HG02981 (cell line): Measurements from ENCODE around the gene ABCA2.

Experiments
- ATAC-seq: cut with Tn5 transposase; IDR thresholded peaks from one replicate; pipeline ENCODE4 v1.9.1; 2021; ENCODE audit warnings: mild to moderate bottlenecking, moderate library complexity; ENCODE audit not compliant: unreplicated experiment

The ABCA2 gene

DNA sequence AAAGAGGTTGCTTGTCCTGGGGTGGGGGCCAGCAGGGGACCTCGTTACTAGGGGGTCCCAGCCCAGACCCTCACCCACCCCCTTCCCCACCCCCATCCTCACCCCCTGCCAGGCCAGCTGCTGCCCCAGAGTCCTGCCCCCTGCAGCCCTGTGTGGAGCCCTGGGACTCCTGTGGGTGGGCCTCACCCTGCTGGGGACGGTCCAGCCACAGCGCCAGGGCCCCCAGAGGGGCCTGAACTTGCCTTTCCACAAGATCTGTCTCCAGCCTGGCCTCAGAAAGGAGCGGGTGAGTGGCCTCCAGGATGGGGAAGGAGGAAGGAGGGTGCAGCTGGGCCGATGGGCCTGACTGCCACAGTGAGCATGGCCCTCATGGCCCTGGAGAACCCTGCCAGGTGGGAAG is 58.3 kb downstream of the ABCA2 start:
- ATAC-seq: no peak

DNA sequence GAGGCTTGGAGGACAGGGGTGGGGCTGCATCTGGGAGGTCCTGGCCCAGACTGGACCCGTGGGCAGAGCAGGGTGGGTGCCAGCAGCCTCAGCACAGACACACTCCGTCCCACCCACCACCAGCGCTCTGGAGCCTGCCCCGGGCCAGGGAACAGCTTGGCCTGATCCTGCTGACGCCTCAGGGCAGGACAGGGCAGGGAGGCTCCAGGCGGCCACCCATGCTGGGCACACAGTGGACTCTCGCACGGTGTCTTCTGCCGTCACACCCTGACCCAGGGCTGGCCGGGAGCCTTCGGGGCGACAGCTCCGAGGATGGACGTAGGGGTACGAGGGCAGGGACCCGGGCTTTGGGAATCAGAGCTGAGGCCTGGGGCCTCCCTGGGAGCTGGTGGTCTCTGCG is 58.9 kb downstream of the ABCA2 start:
- ATAC-seq: no peak

DNA sequence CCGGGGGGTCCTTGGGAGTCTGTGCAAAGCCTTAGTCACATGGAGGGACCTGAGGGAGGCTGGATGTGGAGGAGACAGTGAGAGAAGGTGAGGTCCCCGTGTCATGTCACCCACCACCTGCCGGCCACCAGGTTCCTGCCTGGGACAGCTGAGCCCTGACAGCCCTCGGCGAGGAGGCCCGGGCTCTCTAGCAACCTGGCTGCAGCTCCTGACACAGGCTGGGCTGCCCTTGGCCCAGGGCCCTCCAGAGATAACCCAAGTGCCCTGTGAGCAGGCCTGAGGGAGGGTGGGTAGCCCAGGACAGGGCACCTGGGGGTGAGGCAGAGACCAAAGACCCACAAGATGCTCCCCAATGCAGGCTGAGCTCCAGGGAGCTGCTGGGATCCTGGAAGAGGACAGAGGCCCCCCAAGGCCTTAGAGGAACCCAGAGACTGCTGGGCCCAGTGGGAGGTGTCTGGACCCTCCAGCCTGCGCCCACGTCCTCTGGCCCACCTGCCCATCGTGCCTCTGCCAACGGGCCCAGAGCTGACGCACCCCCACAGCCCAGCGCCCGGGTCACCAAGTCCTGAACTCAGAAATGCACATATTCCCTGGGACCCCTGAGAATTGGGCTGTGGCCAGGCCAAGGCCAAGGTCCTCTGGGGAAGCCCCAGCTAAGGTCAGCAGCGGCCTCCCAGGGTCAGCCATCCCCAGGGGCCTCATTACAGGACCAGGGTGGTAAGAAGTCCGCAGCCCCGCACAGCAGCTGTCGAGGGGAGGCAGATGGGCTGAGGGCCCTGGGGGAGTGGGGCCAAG is 59.5 kb downstream of the ABCA2 start:
- no peak for ATAC-seq

DNA sequence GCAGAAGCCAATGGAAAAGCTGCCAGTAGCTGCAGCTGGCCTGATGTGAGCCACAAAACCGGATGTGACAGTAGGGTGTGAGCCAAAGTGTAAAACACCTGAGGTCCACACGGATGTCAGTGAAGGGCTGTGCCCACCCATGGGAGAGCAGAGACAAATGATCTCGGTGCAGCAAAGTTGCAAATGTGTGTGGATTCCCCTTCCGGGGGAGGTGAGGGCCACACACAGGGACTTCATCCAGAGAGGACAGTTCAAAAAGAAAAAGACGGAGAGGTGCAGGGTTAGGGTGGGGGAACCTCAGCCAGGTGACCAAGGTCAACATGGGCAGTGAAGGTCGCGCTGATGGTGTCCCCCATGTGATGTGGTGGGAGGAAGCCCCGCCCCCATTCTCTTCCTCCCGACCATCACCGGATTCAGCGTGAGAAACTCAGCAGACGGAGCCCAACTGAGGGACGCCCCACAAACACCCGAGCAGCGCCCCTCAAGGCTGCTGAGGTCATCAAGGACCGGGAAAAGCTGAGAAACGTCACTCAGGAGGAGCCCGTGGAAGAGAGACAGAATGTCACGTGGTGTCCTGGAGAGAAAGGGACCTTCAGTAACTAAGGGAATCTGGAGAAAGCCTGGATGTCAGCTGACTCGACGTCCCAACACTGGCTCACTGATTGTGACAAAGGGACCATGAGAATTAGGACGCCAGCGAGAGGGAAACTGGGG is 62.1 kb downstream of the ABCA2 start:
- no peak for ATAC-seq

DNA sequence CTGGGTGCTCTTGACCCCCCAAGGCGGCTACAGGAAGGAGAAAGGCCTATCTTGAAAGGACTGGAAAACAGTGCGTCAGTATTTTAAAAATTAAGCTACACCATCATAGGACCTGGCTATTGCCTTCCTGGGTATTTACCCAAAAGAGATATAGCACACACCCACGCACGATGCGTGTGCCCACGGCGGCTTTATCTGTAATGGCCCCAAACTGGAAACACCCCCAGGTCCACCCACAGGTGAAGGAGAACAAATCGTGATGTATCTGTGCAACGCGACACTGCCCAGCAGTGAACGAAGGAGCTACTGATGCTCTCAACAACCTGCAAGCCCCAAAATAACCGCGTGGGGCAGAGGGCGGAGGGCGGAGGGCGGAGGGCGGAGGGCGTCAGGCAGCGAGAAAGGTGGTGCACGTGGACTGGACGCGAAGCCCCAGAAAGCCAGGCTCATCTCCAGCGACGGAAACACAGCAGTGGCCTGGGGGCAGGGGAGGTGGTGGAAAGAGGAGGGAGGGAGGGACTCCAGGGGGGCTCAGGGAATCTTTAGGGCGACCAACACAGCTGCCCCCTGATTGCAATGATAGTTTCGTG is 63.1 kb downstream of the ABCA2 start:
- no peak for ATAC-seq

DNA sequence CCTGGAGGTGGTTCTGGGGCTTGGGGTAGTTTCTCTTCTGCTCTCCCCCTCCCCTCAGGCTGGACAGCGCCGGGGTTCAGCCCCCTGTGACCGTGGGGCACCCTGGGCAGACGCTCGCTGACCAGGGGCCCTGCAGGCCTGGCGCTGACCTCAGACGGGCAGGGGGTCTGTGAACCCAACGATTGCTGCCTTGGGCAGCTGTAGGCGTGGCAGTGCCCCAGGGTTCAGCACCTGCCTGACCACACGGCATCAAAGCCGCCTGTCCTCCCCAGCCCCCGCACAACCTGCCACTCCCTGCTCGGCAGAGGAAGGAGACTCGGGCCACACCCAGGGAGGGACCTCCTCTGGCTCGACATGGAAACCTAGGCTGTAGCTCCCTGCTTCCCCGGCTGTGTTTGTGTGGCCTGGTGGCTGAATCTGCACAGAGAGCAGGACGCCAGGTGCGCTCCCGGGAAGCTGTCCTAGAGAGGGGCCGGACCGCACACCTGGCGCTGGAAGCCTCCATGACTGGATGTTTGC is 63.8 kb downstream of the ABCA2 start:
- ATAC-seq: no peak

DNA sequence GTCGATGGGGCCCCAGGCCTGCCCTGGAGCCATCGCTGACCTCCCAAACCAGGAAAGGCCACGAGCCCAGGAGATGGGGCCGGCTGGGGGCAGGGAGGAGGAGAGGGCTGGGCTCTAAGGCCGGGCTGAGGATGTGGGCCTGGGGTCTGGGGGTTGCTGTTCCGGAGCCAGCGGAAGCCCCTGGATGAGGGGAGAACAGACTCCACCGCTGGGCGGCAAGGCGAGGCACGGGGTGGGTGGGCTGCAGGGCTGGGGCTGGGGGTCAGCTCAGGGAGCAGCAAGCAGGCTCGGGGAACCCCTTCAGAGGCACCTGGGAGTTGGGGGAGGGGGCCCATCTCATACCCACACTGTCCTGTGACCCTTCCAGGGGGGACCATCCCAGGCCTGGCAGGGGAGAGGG is 64.3 kb downstream of the ABCA2 start:
- no peak for ATAC-seq

DNA sequence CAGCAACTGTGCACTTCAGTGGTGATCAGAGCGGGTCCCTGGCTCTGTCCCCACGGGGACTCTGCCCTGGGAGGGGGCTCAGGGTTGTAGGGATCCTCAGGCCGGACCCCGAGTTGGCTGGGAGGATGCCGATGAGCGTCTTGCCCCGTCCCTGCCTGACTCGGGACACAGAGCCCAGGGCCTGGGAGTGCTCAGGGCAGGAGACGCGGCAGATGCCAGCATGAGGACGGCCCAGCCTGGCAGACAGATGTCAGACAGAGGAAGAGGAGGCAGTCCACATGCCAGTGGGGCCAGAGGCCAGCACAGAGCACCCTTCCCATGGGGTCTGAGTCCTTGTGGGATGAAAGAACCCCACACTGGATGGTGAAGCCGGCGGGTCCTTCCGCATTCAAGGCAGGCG is 64.7 kb downstream of the ABCA2 start:
- no peak for ATAC-seq

DNA sequence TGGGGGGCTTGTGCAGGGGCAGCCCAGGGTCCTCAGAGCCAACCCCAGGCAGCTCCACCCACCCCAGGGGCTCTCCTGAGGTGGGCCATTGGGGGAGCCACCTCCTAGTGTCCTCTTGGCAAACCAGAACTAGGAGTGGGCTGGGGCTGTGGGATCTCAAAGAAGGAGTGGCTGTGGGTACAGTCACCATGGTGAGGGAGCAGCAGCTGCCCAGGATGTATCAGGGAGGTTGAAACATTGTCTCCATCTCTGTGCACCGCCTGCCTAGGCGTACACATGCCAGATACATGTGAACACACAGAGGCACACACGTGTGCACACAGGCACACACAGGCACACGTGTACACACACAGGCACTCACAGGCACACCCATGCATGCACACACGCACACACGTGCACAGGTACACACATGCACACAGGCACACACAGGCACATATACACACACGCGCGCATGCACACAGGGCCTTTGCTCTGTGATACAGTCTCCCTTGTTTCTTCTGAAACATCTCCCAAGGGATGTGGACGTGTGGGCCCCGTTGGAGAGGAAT is 65.3 kb downstream of the ABCA2 start:
- ATAC-seq: no peak

DNA sequence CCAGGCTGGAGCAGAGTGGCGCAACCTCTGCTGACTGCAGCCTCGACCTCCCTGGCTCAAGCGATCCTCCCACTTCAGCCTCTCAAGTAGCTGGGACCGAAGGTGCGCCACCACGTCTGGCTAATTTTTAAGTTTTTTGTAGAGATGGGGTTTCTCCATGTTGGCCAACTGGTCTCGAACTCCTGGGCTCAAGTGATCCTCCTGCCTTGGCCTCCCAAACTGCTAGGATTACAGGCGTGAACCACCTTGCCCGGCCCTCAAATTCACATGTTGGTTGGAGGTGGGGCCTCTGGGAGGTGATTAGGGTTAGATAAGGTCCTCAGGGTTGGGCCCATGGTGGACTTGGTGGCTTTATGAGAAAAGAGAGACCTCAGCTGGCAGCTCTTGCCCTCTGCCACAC is 65.9 kb downstream of the ABCA2 start:
- ATAC-seq: no peak

DNA sequence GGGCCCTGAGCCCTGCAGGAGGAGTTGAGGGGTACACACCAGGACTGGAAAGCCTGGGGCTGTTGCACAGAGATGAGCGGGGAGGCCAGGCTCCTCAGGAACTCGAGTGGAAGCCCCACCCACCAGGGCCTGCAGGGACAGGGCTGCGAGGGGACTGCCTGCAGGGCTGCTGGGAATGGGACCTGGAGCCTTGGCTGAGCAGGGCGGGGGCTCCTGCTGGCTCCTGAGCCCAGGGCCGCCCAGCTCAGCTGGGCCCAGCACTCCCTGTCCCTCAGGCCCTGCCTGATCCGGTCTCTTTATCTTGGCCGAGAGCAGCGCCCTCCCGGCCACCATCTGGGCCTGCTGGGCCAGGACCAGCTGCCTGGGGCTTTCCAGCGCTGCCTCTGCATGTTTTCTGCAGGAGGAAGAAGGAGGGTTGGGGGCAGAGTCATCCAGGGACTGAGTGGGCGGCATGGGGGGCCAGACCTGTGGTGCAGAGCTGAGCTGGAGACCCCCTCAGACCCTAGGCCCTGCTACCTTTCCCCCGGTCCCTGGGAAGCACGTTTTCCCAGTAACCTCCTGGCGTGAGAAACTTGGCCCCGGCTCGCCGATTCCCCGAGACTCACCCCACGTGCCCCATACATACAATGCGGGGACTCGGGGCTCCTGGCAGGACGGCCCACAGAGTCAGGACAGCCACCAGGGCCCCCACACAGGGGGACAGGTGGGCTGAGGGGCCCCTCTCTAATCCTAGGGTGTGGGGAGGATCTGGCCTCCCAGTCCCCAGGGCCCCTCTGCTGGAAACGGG is 66.6 kb downstream of the ABCA2 start:
- no peak for ATAC-seq

DNA sequence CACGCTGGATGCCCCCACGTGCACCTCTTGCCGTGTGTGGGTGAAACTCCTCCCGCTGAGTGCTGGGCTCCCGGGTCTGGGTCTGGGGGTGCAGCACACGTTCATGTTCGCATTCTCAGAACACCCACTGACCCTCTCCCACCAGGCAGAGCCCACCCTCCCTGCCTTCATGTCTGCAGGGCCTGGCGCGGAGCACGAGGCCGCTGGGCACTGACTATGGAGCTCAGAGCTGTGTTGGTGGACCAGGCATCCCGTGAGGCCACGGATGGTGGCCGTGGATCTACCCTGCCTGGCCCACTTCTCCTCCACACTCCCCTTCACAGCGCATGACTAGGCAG is 67.1 kb downstream of the ABCA2 start:
- ATAC-seq: no peak

DNA sequence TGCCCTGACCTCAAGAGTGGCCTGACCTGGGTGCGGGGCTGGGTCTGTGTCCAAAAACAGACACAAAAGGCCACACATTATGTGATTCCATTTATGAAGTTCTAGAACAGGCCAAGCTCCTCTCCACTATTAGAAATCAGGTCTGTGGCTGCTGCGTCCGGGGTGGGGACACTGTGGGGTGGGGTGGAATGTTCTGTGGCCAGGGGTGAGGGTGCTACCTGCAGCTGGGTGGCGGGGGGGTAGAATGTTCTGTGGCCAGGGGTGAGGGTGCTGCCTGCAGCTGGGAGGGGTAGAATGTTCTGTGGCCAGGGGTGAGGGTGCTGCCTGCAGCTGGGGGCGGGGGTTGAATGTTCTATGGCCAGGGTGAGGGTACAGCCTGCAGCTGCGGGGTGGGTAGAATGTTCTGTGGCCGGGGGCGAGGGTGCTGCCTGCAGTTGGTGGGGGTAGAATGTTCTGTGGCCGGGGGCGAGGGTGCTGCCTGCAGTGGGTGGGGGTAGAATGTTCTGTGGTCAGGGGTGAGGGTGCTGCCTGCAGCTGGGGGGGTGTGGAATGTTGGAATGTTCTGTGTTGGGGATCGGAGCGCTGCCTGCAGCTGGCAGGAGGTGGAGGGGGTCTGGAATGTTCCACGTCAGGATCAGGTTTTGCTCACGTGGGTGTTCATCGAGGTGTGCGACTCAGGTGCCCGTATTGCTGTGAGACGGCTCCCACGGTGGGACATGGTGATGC is 67.7 kb downstream of the ABCA2 start:
- no peak for ATAC-seq

DNA sequence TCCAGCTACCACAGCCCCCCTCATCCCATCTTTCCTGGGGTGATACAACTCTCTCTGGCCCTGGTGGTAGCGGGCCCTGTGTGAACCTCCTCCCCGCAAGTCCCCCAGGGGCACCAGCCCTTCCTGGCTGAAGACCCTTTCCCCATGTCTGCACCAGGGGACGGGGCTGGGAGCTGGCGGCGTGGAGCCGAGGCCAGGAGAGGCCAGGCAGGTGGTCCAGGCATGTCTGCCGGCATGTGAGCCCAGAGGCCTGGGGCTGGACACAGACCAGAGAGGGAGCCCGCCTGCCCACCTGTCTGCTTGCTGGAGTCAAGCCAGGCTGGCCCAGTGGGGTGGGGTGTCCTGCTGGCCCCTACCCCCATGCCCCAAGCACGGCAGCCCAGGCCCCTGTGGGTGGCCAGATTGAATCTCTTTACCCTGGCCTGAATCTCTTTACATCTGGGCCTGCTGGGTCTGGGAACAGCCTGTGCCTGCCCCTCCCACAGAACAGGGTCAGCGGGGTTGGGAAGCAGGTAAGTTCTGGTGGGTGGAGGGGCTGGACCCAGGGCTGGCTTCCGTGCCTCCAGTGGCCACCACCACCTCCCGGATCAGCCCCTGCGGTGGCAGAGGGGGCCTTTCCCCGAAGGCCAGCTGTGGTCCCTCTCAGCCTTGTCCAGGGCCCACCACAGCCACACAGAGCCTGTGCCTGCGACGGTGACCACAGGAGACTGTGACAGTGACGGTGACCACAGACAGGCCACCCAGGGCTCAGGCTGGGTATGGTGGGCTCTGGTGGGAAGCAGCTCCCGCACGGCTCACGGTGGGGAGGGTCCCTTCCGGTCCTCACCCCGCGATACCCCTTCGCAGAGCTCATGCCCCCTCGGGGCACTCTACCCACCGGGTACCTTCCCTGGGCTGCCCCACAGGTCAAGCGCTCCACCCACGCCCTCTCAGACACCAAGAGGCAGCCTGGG is 68.9 kb downstream of the ABCA2 start:
- ATAC-seq: no peak

DNA sequence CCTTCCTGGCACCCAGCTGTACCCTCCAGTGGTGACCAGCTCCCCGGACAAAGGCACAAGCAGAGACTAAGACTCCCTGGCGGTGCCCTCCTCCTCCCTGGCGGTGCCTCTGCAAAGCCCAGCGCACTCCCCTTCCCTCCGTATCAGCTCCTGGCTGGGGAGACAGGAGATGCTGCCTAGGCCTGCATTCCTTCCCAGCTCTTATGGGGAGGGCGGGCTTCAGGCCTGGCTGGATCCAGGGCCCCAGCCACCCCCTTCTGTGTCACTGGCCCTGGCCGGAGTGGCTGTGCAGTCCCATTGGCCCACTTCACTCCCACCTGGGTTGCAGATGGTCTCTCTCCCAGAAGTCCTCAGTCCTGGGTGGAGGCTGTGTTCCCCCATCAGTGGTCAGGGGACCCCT is 69.6 kb downstream of the ABCA2 start:
- ATAC-seq: no peak

DNA sequence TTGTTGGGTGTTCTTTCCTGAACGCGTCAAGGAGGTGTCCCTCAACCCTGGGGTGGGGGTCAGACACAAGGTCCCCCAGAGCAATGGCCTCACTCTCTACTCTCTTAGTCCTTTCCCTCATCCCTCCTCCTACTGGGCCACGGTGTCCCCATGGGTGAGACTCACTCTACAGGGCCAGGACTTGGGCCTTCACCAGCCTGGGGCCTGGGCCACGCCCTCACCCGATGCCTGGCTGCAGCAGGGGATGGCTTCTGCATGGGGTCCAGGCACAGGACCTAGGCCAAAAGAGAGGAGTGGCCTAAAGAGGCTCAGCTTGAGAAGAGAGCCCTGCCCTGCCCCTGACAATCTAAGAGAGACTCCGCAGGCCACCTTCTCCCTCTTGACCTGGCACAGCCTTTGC is 70.1 kb downstream of the ABCA2 start:
- no peak for ATAC-seq

DNA sequence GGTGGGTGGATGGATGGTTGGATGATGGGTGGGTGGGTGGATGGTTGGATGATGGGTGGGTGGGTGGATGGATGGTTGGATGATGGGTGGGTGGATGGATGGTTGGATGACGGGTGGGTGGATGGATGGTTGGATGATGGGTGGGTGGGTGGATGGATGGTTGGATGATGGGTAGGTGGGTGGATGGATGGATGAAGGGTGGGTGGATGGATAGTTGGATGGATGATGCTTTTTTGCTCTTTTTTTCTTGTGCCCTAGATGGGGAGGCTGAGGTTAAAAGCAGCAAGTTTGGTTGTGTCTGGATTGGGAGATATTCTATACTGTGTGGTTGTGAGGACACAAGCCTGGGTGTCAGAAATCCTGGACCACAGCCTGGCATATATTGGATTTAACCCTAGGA is 70.6 kb downstream of the ABCA2 start:
- no peak for ATAC-seq
